Body of pancreas (tissue), 4 donors: ENCODE measurements around the gene PKP1. TPM values are rescaled to one million over a fixed set of nuclear protein-coding genes. Genes with fewer than 3 reads are reported as not detected.

Experiments
- ATAC-seq: fragments of 150-250 bp; one replicate; pipeline ENCODE4 v1.9.1; 2016
- DNase-seq, 4 donors: peaks; one replicate each; pipeline ENCODE4 v3.0.0-alpha.2; 2019
- H3K27ac ChIP-seq, 4 donors: fragments of 200-600 bp; sonication (generic); 1 replicate in 3 of 4; 2 replicates in 1 of 4; pipeline versions ENCODE4 v1.5.1 to v1.6.1; 2016 to 2019; ENCODE audit warnings: mild to moderate bottlenecking in 1 of 4, mixed read lengths in 1 of 4, moderate library complexity in 1 of 4
- H3K27me3 ChIP-seq, 2 donors: fragments of 200-600 bp; sonication (generic); one replicate each; pipeline ENCODE4 v1.6.0; 2016; ENCODE audit warnings: mild to moderate bottlenecking in 1 of 2
- H3K36me3 ChIP-seq, 2 donors: fragments of 200-600 bp; sonication (generic); replicated peaks in 1 of 2; 2 replicates each; pipeline ENCODE4 v1.5.1; 2016; ENCODE audit warnings: low read depth in 2 of 2; ENCODE audit not compliant: insufficient read depth in 1 of 2
- H3K4me1 ChIP-seq: fragments of 200-600 bp; sonication (generic); one replicate; pipeline ENCODE4 v1.6.0; 2016
- H3K4me3 ChIP-seq, 2 donors: fragments of 200-600 bp; sonication (generic); 1 replicate in 1 of 2; 2 replicates in 1 of 2; pipeline ENCODE4 v1.5.1; 2016 to 2019
- H3K9me3 ChIP-seq, 3 donors: fragments of 200-600 bp; sonication (generic); 1 replicate in 2 of 3; 2 replicates in 1 of 3; pipeline ENCODE4 v1.5.1; 2016
- CTCF ChIP-seq, 7 experiments: fragments of 450-650 bp in 4 of 7; fragments of 200-600 bp in 3 of 7; sonication (generic) in 3 of 7; IDR thresholded peaks; one replicate each; pipeline ENCODE4 v1.5.1; 2016 to 2019; ENCODE audit warnings: antibody characterized with exemption in 7 of 7
- POLR2A ChIP-seq, 3 donors: fragments of 450-650 bp; IDR thresholded peaks; one replicate each; pipeline ENCODE4 v1.6.1; 2016; ENCODE audit warnings: antibody characterized with exemption in 3 of 3, mild to moderate bottlenecking in 2 of 3
- WGBS, 2 donors: methylation state at CpG; one replicate each; pipeline ENCODE4 v1.1.5; 2017; 5-methylcytosine and 5-hydroxymethylcytosine counted together
- intact Hi-C: fragments of 100-400 bp; cut with DNase I; formaldehyde crosslinking; loops from one replicate; pipeline ENCODE4 v1.15.1; 2023
- total RNA-seq, 2 donors: library from RNA; depleted of rRNA; stranded (reverse); fragments of >200 nt; gene quantifications; one replicate each; pipeline ENCODE4 v1.1.0, GENCODE V29; 2016

PKP1 gene
- total RNA-seq, 2 donors from 2014 or later = 0.33 TPM; not detected in 1

- ATAC-seq (no peak), DNase-seq (no peak)
- intact Hi-C loops = no loop called here
Measured at GRCh38 chr1:201324821-201325677, 41.7 kb downstream of the PKP1 start.

DNA sequence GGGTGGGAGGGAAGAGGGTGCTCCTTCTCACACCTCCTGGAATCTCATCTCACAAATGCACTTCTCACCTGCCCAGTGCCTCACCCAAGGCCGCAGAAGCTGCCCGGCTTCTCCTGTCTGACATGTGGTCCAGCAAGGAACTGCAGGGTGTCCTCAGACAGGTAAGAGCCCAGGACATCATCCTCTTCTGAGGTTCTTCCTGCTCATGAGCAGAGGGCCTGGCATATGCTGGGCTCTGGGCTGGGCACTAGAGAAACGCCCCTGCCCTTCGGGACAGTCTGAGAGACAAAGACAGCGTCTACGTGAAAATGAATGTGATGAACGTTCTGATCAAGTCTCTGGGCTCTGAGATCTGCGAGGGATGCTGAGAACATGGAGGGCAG is 42.4 kb downstream of the PKP1 start:
- H3K4me3 ChIP-seq = no peak overlapping the region
- H3K27ac ChIP-seq = no peak overlapping the region
- intact Hi-C loops = no loop called here
- no peaks in the 10 kb centered on the region for H3K27me3 ChIP-seq
- no peak for TF ChIP-seq CTCF (IDR thresholded peaks at IDR 0.05)
- no peak for TF ChIP-seq POLR2A (IDR thresholded peaks at IDR 0.05)
- no peaks in the 10 kb centered on the region for H3K9me3 ChIP-seq
- ATAC-seq = no peak
- H3K4me1 ChIP-seq = no peaks in the 10 kb centered on the region
- no peaks in the 10 kb centered on the region for H3K36me3 ChIP-seq
- no peak for DNase-seq
- 80 to 81% methylated on average over 8 of the region's 8 CpGs for WGBS, 2 donors

More at GRCh38 chr1:201324821-201325677, 41.7 kb downstream of the PKP1 start:
- 52 to 66% methylated on average over 10 to 16 of the region's 16 CpGs for WGBS, 2 donors
- TF ChIP-seq CTCF (IDR thresholded peaks at IDR 0.05) = no peak
- no peak for TF ChIP-seq POLR2A (IDR thresholded peaks at IDR 0.05)
- no peaks in the 10 kb centered on the region for H3K4me1 ChIP-seq
- H3K27me3 ChIP-seq = no peaks in the 10 kb centered on the region
- H3K27ac ChIP-seq = no peak overlapping the region
- no peaks in the 10 kb centered on the region for H3K9me3 ChIP-seq
- H3K36me3 ChIP-seq = no peaks in the 10 kb centered on the region
- H3K4me3 ChIP-seq = no peak overlapping the region

GRCh38 chr1:201326710-201327109 is 43.4 kb downstream of the PKP1 start:
- Histone ChIP-seq H3K36me3 (no peaks in the 10 kb centered on the region), H3K27me3 (no peaks in the 10 kb centered on the region), H3K4me3 (no peak overlapping the region), H3K27ac (no peak overlapping the region), H3K4me1 (no peaks in the 10 kb centered on the region), H3K9me3 (no peaks in the 10 kb centered on the region)
- intact Hi-C loops = no loop called here
- WGBS, 2 donors = 62 to 75% methylated on average over 4 of the region's 4 CpGs
- ATAC-seq (no peak), DNase-seq (no peak)
- TF ChIP-seq POLR2A (IDR thresholded peaks at IDR 0.05) = no peak
- no peak for TF ChIP-seq CTCF (IDR thresholded peaks at IDR 0.05)

GRCh38 chr1:201327687-201328240 is 44.5 kb downstream of the PKP1 start:
- Histone ChIP-seq H3K27ac (no peak overlapping the region), H3K27me3 (no peaks in the 10 kb centered on the region), H3K9me3 (no peaks in the 10 kb centered on the region), H3K4me1 (no peaks in the 10 kb centered on the region), H3K36me3 (no peaks in the 10 kb centered on the region), H3K4me3 (no peak overlapping the region)
- DNase-seq (no peak), ATAC-seq (no peak)
- WGBS, 2 donors = 81 to 95% methylated on average over 7 of the region's 7 CpGs
- no peak for TF ChIP-seq POLR2A (IDR thresholded peaks at IDR 0.05)
- TF ChIP-seq CTCF (IDR thresholded peaks at IDR 0.05) = no peak
- intact Hi-C loops = no loop called here
